Trophoblast cell (in vitro differentiated cells and primary cell): ENCODE data around the gene MT1H.
"Not testable (repeated sequence)": the region's sequence is repeated elsewhere in the genome, so short reads cannot be mapped to it uniquely, and the experiment has no call there.

Experiments
- DNase-seq, 2 donors: peaks; one replicate each; pipeline ENCODE4 v3.0.0-alpha.2; 2016
- H2AFZ ChIP-seq: 2 replicates; pipeline ENCODE4 v1.6.1; 2013; ENCODE audit warnings: low read length, moderate library complexity, mild to moderate bottlenecking; ENCODE audit not compliant: insufficient read depth, poor library complexity
- H2AK5ac ChIP-seq: 2 replicates; pipeline ENCODE4 v1.6.1; 2013; ENCODE audit warnings: mild to moderate bottlenecking, low read length
- H2BK120ac ChIP-seq: 2 replicates; pipeline ENCODE4 v1.6.1; 2013; ENCODE audit warnings: low read length, mild to moderate bottlenecking, moderate library complexity; ENCODE audit not compliant: insufficient read depth, poor library complexity
- H2BK12ac ChIP-seq: 2 replicates; pipeline ENCODE4 v1.6.1; 2013; ENCODE audit warnings: mild to moderate bottlenecking, low read length, moderate library complexity
- H2BK5ac ChIP-seq: 2 replicates; pipeline ENCODE4 v1.6.1; 2013; ENCODE audit warnings: low read length, low read depth, moderate library complexity, mild to moderate bottlenecking; ENCODE audit not compliant: poor library complexity
- H3K14ac ChIP-seq: 2 replicates; pipeline ENCODE4 v1.6.1; 2013; ENCODE audit warnings: mild to moderate bottlenecking, low read length
- H3K18ac ChIP-seq: 2 replicates; pipeline ENCODE4 v1.6.1; 2013; ENCODE audit warnings: mild to moderate bottlenecking, low read length
- H3K23ac ChIP-seq: 2 replicates; pipeline ENCODE4 v1.6.1; 2013; ENCODE audit warnings: low read length
- H3K27ac ChIP-seq: 2 replicates; pipeline ENCODE4 v1.5.1; 2013; ENCODE audit warnings: low read depth, mild to moderate bottlenecking, inconsistent platforms, low read length, moderate library complexity
- H3K27me3 ChIP-seq: 2 replicates; pipeline ENCODE4 v1.6.1; 2013; ENCODE audit warnings: inconsistent platforms, mild to moderate bottlenecking, low read length, moderate library complexity; ENCODE audit not compliant: insufficient read depth
- H3K36me3 ChIP-seq, 2 experiments: 1 replicate in 1 of 2; 2 replicates in 1 of 2; pipeline ENCODE4 v1.6.1; 2013; ENCODE audit warnings: low read length in 2 of 2, mild to moderate bottlenecking in 2 of 2, moderate library complexity in 1 of 2; ENCODE audit not compliant: insufficient read depth in 2 of 2, control insufficient read depth in 1 of 2
- H3K4ac ChIP-seq: 2 replicates; pipeline ENCODE4 v1.6.1; 2013; ENCODE audit warnings: low read depth, mild to moderate bottlenecking, low read length, moderate library complexity
- H3K4me1 ChIP-seq, 2 experiments: 1 replicate in 1 of 2; 2 replicates in 1 of 2; pipeline ENCODE4 v1.6.1; 2013; ENCODE audit warnings: low read length in 2 of 2, mild to moderate bottlenecking in 2 of 2, moderate library complexity in 1 of 2; ENCODE audit not compliant: insufficient read depth in 2 of 2, control insufficient read depth in 1 of 2
- H3K4me2 ChIP-seq: 2 replicates; pipeline ENCODE4 v1.6.1; 2013; ENCODE audit warnings: inconsistent platforms, mild to moderate bottlenecking, low read length, moderate library complexity
- H3K4me3 ChIP-seq: 2 replicates; pipeline ENCODE4 v1.5.1; 2013; ENCODE audit warnings: mild to moderate bottlenecking, low read depth, low read length, inconsistent platforms
- H3K79me1 ChIP-seq: one replicate; pipeline ENCODE4 v1.6.1; 2013; ENCODE audit warnings: low read length
- H3K79me2 ChIP-seq: 2 replicates; pipeline ENCODE4 v1.6.1; 2013; ENCODE audit warnings: low read length, mild to moderate bottlenecking; ENCODE audit not compliant: control insufficient read depth, insufficient read depth, poor library complexity
- H3K9ac ChIP-seq: 2 replicates; pipeline ENCODE4 v1.6.1; 2013; ENCODE audit warnings: mild to moderate bottlenecking, low read length
- H3K9me3 ChIP-seq: 2 replicates; pipeline ENCODE4 v1.6.1; 2013; ENCODE audit warnings: low read depth, mild to moderate bottlenecking, control low read depth, inconsistent platforms, low read length; ENCODE audit not compliant: insufficient read depth
- H4K12ac ChIP-seq: 2 replicates; pipeline ENCODE4 v1.6.1; 2013; ENCODE audit warnings: low read depth, mild to moderate bottlenecking, low read length, moderate library complexity
- H4K8ac ChIP-seq: 2 replicates; pipeline ENCODE4 v1.6.1; 2013; ENCODE audit warnings: low read depth, mild to moderate bottlenecking, low read length, moderate library complexity
- H4K91ac ChIP-seq: one replicate; pipeline ENCODE4 v1.6.1; 2013; ENCODE audit warnings: low read depth, mild to moderate bottlenecking, low read length, moderate library complexity
- WGBS: extraction: QIAGEN DNeasy Blood & Tissue Kit; methylation state at CpG from one replicate; pipeline ENCODE4 v1.1.7; 2013; ENCODE audit warnings: missing lambda C conversion rate; ENCODE audit not compliant: insufficient read length, insufficient coverage; ENCODE audit errors: extremely low coverage; 5-methylcytosine and 5-hydroxymethylcytosine counted together

Gene MT1H

DNA sequence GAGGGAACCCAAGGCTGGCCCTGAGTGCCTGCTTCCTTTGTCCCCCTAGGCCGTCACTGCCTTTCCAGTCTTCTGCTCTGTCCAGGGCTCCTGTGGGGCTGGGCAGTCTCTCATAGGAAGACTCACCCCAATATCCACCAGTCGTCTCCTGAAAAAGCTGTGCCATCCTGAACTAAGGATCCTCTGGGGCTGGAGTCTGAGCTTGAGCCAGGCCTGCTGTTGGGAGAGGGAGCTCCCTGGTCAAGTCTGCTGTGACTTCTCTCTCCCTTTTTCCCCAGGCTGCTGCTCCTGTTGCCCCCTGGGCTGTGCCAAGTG lies 963 bp downstream of the MT1H start:
- Histone ChIP-seq H3K4me1 (peaks cover 0 to 3% of the 10 kb centered on the region in 2 experiments), H3K4me2 (no peak overlapping the region), H3K18ac (no peak overlapping the region), H3K23ac (no peak overlapping the region), H3K79me2 (no peaks in the 10 kb centered on the region), H2BK120ac (no peak overlapping the region), H2AK5ac (no peak overlapping the region), H3K9ac (no peak overlapping the region), H3K14ac (no peak overlapping the region), H3K27me3 (peaks cover 61% of the 10 kb centered on the region), H3K79me1 (no peaks in the 10 kb centered on the region), H3K36me3 (peaks cover 0 to 2% of the 10 kb centered on the region in 2 experiments), H2BK5ac (no peak overlapping the region), H3K4me3 (no peak overlapping the region), H3K27ac (no peak overlapping the region), H3K4ac (no peak overlapping the region), H4K8ac (no peak overlapping the region), H4K91ac (no peak overlapping the region), H4K12ac (no peak overlapping the region), H2BK12ac (no peak overlapping the region), H2AFZ (no peak overlapping the region), H3K9me3 (peaks cover 7% of the 10 kb centered on the region)
- WGBS, result no CpG with 5 or more reads among the region's 2 CpGs
- no peak for DNase-seq

- H2AK5ac ChIP-seq, H3K14ac ChIP-seq, H4K91ac ChIP-seq, H3K4me2 ChIP-seq, H3K4me3 ChIP-seq, H3K79me1 ChIP-seq, DNase-seq, H3K4ac ChIP-seq, H3K4me1 ChIP-seq, H2BK5ac ChIP-seq, H3K23ac ChIP-seq, H3K9me3 ChIP-seq, H2BK12ac ChIP-seq, H3K18ac ChIP-seq, H3K27ac ChIP-seq, H3K79me2 ChIP-seq, H4K8ac ChIP-seq, H2AFZ ChIP-seq, H2BK120ac ChIP-seq, H3K36me3 ChIP-seq, H4K12ac ChIP-seq, H3K9ac ChIP-seq: not testable (repeated sequence)
- H3K27me3 ChIP-seq, result peaks cover 61% of the 10 kb centered on the region
- WGBS, result no CpG with 5 or more reads among the region's 2 CpGs
Observed at GRCh38 chr16:56671691-56672090, 2.1 kb downstream of the MT1H start.

DNA sequence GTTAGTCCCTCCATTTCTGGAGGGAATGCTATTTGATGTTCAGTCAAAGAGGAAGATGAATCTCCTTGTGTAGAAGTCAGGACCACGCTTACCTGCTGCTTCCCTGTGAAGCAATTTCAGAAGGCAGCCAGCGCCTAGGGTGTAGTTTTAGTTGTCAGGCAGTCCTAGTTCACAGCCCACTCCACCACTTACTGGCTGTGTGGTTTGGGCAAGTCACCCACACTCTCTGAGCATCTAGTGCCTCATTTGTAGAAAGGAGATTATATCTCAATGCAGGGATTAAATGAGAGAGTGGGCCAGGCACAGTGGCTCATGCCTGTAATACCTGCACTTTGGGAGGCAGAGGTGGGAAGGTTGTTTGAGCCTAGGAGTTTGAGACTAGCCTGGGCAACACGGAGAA lies 2.6 kb downstream of the MT1H start:
- not testable (repeated sequence) for H3K18ac ChIP-seq, H3K4me1 ChIP-seq, H2AFZ ChIP-seq, H2BK5ac ChIP-seq, H3K4me2 ChIP-seq, H4K91ac ChIP-seq, H2BK12ac ChIP-seq, H3K27ac ChIP-seq, H3K79me2 ChIP-seq, H3K9ac ChIP-seq, H2BK120ac ChIP-seq, H3K36me3 ChIP-seq, H3K23ac ChIP-seq, H4K12ac ChIP-seq, H3K14ac ChIP-seq, H3K4me3 ChIP-seq, H4K8ac ChIP-seq, H3K79me1 ChIP-seq, H2AK5ac ChIP-seq, DNase-seq, H3K9me3 ChIP-seq, H3K4ac ChIP-seq
- peaks cover 62% of the 10 kb centered on the region for H3K27me3 ChIP-seq
- no CpG with 5 or more reads among the region's 3 CpGs for WGBS

DNA sequence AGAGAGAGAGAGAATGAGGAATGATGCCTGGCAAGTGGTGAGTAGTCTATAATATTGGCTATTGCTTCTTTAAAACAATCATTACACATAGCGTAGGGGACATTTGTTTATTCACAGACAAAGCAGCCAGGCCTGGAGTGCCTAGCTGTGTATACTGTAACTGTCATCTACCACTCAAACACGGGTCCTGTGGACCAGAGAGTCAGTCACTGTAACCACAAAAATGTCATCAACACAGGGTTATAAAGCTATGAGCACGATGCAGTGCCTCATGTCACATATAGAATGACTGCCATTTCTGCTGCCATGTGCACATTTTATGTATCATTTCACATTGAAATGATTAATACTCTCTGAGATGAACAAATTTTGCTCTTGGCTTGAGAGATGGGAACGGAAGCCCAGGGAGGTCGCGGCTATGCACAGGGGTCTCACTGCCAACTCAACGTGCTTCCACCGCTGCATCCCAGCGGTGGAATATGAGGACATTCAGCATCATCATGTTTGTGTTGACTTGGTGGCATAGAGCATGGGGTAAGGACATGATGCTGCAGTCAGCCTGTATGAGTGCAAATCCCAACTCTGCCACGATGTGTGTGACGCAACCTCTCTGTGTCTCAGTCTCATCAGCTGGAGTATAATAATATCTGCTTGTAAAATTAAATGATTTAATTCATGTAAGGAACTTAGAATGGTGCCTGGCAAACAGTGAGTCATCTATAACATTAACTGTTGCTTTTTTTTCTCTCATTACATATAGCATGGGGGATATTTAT lies 3.3 kb downstream of the MT1H start:
- Histone ChIP-seq H3K23ac (no peak overlapping the region), H3K4me3 (no peak overlapping the region), H2AFZ (no peak overlapping the region), H3K79me2 (no peaks in the 10 kb centered on the region), H3K4me2 (no peak overlapping the region), H3K18ac (no peak overlapping the region), H2BK5ac (no peak overlapping the region), H3K27ac (no peak overlapping the region), H2BK120ac (no peak overlapping the region), H2BK12ac (no peak overlapping the region), H3K79me1 (no peaks in the 10 kb centered on the region), H3K9me3 (peaks cover 5% of the 10 kb centered on the region), H3K9ac (no peak overlapping the region), H3K14ac (no peak overlapping the region), H4K8ac (no peak overlapping the region), H3K4ac (no peak overlapping the region), H4K91ac (no peak overlapping the region), H3K36me3 (peaks cover 0 to 2% of the 10 kb centered on the region in 2 experiments), H4K12ac (no peak overlapping the region), H2AK5ac (no peak overlapping the region), H3K27me3 (peaks cover 55% of the 10 kb centered on the region), H3K4me1 (peaks cover 0 to 3% of the 10 kb centered on the region in 2 experiments)
- DNase-seq, result no peak
- no CpG with 5 or more reads among the region's 11 CpGs for WGBS
